G401.6 (cell line): ENCODE results near the gene ZYX.
"Not testable (repeated sequence)": the region's sequence is repeated elsewhere in the genome, so short reads cannot be mapped to it uniquely, and the experiment has no call there.

Source experiments
- FAIRE-seq: peaks from 2 replicates; lab custom pipeline; 2012; peaks lifted over from hg19 to GRCh38; lab: Jason Lieb, UNC

The ZYX gene

DNA sequence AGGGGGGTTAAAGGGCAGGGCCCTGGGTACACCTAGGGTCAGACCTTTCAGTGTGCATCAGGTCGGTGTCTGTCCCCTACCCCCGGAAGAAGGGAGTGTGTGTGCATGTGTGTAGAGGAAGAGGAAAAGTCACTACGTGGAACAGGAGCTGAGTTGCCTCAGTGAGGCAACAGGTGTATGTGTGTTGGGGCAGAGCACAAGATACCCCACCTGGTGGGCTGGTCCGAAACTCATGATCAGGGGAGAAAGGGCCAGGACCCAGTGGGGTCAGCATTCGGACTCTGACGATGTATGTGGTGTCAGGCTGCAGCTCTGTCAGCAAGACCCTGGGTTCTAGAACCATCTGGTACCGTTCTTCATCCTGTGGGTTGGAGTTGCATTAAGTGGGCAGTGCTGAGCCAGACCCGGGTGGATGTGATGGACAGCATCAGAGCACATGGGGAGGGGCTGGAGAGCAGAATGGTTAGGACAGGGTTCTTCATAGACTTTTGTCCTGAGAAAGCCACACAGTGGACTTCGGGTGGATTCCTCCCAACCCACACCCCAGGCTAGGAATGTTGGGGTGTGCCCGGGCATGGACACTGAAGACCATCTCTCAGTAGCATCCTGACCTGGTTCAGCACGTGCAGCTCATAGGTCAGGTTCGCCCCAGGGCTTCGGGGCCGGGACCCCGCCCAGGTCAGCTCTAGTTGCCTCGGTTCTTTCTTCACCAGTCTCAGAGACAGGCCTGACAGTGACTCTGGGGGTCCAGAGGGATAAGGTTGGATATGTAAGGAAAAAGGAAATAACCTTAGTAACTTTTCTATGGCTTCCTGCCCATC lies 16.8 kb downstream of the ZYX start:
- FAIRE-seq: no peak

- FAIRE-seq: no peak
These were observed 17.5 kb downstream of the ZYX start for GRCh38 chr7:143398616-143399015.

GRCh38 chr7:143399151-143399550 lies 18.0 kb downstream of the ZYX start:
- FAIRE-seq: no peak

GRCh38 chr7:143399642-143400041 lies 18.5 kb downstream of the ZYX start:
- no peak for FAIRE-seq

DNA sequence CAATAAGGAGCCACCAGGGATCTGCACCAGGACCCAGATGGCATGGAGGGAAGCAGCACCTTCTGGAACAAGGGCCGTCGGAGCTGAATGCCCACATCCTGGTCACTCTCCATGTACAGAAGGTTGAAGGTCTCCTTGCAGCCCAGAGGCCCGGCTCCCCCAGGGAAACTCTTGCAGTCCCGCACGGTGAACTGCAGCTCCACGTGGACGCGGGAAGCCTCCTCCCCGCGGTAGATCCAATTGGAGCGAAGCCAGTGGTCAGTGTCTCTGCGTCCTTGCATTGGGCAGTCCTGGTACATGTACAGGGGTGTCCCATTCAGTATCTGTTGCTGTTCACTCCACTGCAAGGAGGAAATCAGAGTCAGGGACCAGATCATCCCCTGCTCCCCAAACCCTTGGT lies 20.1 kb downstream of the ZYX start:
- FAIRE-seq: no peak

DNA sequence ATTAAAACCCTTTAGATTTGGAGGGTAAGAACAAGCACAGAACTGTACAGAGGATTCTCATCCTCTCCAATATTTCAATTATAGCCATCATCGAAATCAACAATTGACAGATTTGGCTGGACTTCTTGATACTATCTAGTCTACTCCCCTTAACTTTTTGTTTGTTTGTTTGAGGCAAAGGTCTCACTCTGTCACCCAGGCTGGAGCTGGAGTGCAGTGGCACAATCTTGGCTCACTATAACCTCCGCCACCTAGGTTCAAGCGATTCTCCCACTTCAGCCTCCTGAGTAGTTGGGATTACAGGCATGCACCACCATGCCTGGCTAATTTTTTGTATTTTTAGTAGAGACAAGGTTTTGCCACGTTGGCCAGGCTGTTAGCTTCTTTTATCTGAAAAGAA lies 21.1 kb downstream of the ZYX start:
- FAIRE-seq: not testable (repeated sequence)

GRCh38 chr7:143405173-143406001 lies 24.2 kb downstream of the ZYX start:
- no peak for FAIRE-seq

DNA sequence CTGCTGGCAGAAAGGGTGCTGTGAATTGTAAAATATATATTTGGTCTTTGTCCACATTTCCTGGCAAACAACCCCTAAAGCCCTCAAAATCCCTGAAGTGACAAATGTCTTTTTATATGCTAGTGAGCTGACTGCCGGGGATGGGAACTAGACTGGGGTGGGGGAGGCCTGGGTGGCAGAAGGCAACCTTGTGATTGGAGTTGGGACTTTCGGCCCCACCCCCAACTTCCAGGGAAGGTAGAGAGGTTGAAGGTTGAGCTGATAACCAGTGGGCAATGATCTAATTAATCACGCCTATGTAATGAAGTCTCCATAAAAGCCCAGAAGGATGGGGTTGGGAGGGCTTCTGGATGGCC lies 24.8 kb downstream of the ZYX start:
- FAIRE-seq: no peak

DNA sequence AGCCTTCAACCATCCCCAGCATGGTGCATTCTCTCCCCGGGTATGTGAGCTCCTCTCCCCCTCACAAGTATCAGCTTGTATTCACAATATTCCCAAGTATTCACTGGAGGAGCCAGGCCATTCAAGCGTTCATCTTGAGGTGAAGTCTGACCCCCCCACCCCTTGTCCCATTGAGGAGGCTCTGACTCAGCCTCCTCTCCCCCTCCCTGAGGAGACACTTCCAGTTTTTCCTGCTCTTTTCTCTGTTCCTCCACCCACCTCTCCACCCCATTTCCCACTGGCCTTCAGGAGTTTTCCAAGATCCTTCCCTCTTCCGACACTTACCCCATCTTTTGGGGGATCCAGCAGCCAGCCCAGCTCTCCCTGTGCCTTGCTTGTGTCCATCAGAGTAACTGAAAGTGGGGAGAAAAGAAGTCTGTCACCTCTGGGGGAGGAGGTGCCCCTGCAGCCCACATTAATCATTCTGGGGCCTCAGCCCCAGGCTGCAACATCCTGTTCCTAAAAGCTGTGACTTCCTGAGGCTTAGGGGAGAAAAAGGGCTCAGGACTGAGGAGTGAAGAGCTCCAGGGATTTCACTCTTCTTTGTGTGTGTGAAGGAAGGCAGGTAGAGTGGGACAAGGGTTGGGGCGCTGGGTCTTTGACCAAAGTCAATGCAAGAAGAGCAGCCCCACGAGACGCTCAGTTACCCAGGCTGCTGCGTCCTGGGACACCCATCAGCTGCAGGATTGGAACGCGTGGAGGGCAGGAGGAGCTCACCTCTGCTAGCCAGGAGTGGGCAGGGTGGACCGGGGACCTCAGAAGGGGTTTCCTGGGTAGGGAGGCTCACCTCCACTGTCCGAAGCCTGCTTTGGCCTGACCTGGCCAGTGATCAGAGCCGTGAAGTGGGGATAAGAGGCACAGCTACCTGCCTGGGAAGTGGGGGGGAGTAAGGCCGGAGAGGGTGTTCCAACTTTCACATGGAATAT lies 26.4 kb downstream of the ZYX start:
- FAIRE-seq: no peak

DNA sequence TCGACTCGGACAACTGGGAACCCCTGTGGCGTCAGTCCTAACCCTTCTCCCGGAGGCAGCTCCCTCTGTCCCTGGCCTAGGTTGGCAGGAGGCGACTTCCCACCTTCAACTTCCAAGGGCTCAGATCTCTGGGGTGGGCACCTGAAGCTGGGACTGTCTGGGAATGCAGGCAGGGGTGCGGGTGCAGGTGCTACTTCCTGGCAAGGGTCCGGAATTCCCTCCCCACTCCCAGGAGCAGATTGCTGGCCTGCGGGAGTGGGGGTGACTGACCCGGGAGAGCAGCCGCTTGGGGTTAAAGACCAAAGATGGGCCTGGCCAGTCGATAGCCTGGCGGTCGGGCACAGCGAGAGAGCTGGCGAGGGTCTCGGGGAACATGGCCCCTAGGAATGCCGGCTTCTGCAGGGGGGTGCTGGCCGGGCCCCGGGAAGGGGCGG lies 27.1 kb downstream of the ZYX start:
- no peak for FAIRE-seq

GRCh38 chr7:143408686-143409561 lies 27.8 kb downstream of the ZYX start, which contains the start of gene EPHA1:
EPHA1 (minus strand) TSS chr7:143408856; CDS start chr7:143408805, 51 bp downstream.
- FAIRE-seq: no peak

GRCh38 chr7:143410521-143411004 lies 29.4 kb downstream of the ZYX start:
- no peak for FAIRE-seq

DNA sequence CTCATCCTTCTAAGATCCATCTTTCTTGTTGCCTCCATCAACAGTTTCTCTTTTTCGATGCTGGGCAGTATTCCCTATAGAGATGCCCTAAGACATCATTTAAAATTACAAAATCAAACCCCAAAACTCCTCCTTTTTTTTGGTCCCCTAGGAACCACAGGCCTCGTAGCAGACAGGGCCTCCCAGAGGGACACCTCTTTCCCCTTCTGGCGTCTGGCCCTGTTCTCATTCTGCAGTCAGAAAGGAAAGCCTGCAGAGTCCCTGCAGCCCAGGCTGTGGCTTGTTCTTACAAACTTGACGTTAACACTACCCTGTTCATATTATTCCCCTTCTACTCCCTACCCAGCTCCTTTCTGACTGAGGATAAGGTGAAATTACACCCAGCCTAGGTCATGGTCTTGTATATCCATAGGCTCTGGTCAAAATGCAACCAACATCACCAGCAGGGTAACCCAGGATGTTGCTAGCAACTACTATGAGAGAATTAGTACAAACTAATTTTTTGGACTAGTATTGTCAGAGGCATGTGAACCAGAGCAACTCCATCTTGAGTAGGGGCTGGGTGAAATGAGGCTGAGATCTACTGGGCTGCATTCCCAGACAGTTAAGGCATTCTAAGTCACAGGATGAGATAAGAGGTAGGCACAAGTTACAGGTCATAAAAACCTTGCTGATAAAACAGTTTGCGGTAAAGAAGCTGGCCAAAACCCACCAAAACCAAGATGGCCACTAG lies 31.0 kb downstream of the ZYX start:
- no peak for FAIRE-seq

GRCh38 chr7:143413123-143413522 lies 32.0 kb downstream of the ZYX start:
- FAIRE-seq: no peak

- not testable (repeated sequence) for FAIRE-seq
These were observed 34.1 kb downstream of the ZYX start for GRCh38 chr7:143415209-143415608.

DNA sequence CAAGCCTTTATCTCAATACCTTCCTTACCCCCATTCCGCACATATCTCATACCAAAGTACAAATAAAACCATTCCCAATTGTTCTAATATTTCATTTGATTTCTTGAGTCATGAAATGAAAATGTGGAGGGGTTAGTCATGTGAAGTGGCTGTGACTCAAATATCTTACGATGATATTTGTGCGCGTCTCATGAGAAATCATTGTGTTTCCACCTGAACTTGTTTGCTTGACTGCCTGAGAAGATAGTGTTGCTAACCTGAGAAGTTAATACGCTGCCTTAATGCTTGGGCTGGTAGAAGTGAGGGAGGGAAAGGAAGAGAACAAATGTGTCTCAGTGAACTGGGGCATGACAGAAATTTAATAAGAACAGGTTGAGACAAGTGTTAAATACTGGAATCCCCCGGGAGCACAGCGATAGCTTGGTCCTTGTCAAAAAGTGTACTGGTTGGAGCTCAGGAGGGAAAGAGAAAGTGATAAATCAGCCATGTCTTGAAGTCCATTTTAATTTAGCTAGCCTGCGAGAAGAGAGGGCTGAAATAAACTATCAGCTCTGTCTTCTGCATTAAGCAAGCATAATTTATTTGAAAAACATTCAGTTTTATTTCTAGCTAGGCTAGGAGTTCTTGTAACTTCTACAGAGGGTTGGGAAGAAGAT lies 34.7 kb downstream of the ZYX start:
- FAIRE-seq: no peak

- peak; percentile 88 for FAIRE-seq
These were observed 35.5 kb downstream of the ZYX start for GRCh38 chr7:143416565-143417149.

DNA sequence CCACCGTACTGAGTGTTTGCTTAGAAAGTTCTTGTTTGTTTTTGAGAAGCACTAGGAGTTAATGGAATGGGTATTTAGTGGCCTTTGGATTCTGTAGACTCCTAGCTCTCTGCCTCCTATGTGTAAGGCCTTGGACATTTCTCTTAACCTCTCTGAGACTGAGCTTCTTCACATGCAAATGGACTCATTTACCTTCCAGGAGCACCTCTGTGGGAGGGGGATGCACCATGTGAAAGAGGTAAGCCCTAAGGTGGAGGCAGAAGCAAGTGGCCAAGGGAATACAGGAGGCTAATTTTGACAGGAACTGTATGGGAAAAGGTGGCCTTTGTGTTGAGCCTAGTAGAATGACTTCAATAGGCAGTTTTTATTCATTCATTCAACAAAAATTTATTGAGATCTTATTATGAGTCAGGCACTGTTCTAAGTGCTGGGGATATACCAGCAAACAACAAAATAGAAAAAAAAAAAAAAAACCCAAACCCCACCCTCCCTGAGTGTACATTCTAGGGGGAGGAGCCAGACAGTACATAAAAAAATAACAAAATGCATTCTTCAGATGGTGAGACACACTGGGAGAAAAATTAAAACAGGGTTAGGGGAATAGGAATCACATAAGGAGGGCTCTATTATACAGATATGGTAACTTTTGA lies 36.7 kb downstream of the ZYX start:
- FAIRE-seq: no peak
